CD14-positive monocyte (primary cell): ENCODE data around the gene FAM181A. TPM values are rescaled to one million over a fixed set of nuclear protein-coding genes. Genes with fewer than 3 reads are reported as not detected.
A peak's percentile ranks its signal among the peaks of the same experiment; 100 is the strongest.

Source experiments
- DNase-seq, 3 donors: peaks; one replicate each; pipeline ENCODE4 v3.0.0-alpha.2; 2011 to 2022
- H2AFZ ChIP-seq: 2 replicates; pipeline ENCODE4 v1.6.0; 2012; ENCODE audit warnings: mild to moderate bottlenecking, low read depth, low read length, inconsistent platforms; ENCODE audit not compliant: insufficient read depth, poor library complexity, severe bottlenecking
- H3K27ac ChIP-seq, 2 donors: 1 replicate in 1 of 2; 2 replicates in 1 of 2; pipeline ENCODE4 v1.5.1; 2012 to 2013; ENCODE audit warnings: low read length in 2 of 2, control low read depth in 1 of 2, inconsistent platforms in 1 of 2, low read depth in 1 of 2, mild to moderate bottlenecking in 1 of 2
- H3K27me3 ChIP-seq, 2 donors: one replicate each; pipeline versions ENCODE4 v1.6.0 to v1.6.1; 2011 to 2013; ENCODE audit warnings: low read length in 2 of 2; ENCODE audit not compliant: control insufficient read depth in 2 of 2, insufficient read depth in 2 of 2
- H3K36me3 ChIP-seq, 2 donors: replicated peaks in 1 of 2; 1 replicate in 1 of 2; 2 replicates in 1 of 2; pipeline versions ENCODE4 v1.5.1 to v1.6.1; 2012 to 2013; ENCODE audit warnings: low read length in 2 of 2, control low read depth in 1 of 2, inconsistent platforms in 1 of 2, mild to moderate bottlenecking in 1 of 2; ENCODE audit not compliant: insufficient read depth in 2 of 2, control insufficient read depth in 1 of 2
- H3K4me1 ChIP-seq, 2 donors: 1 replicate in 1 of 2; 2 replicates in 1 of 2; pipeline versions ENCODE4 v1.5.1 to v1.6.1; 2012 to 2013; ENCODE audit warnings: low read length in 2 of 2, control low read depth in 1 of 2, inconsistent platforms in 1 of 2, mild to moderate bottlenecking in 1 of 2, moderate library complexity in 1 of 2; ENCODE audit not compliant: insufficient read depth in 2 of 2, control insufficient read depth in 1 of 2
- H3K4me2 ChIP-seq: replicated peaks from 2 replicates; pipeline ENCODE3; 2012; ENCODE audit warnings: low read length, moderate library complexity, mild to moderate bottlenecking; ENCODE audit not compliant: poor library complexity, severe bottlenecking; ENCODE audit errors: extremely low read depth
- H3K4me3 ChIP-seq, 3 experiments: fragments of 200-600 bp in 1 of 3; sonication (generic) in 1 of 3; replicated peaks in 1 of 3; 1 replicate in 2 of 3; 2 replicates in 1 of 3; pipeline ENCODE4 v1.5.1; 2011 to 2013; ENCODE audit warnings: low read length in 3 of 3, mild to moderate bottlenecking in 3 of 3, control low read depth in 2 of 3, low read depth in 2 of 3, inconsistent platforms in 1 of 3, moderate library complexity in 1 of 3
- H3K79me2 ChIP-seq: 2 replicates; pipeline ENCODE4 v1.6.0; 2012; ENCODE audit warnings: mild to moderate bottlenecking, control low read depth, inconsistent platforms, low read length, moderate library complexity; ENCODE audit not compliant: insufficient read depth
- H3K9ac ChIP-seq: 2 replicates; pipeline ENCODE4 v1.6.0; 2017; ENCODE audit warnings: low read length, mild to moderate bottlenecking; ENCODE audit not compliant: insufficient read depth, poor library complexity, severe bottlenecking
- H3K9me3 ChIP-seq, 2 donors: replicated peaks in 1 of 2; 1 replicate in 1 of 2; 2 replicates in 1 of 2; pipeline versions ENCODE4 v1.5.1 to v1.6.1; 2012 to 2013; ENCODE audit warnings: low read length in 2 of 2, control low read depth in 1 of 2; ENCODE audit not compliant: control insufficient read depth in 1 of 2, insufficient read depth in 1 of 2
- H4K20me1 ChIP-seq: 2 replicates; pipeline ENCODE4 v1.6.0; 2012; ENCODE audit warnings: mild to moderate bottlenecking, low read length, control low read depth, moderate library complexity; ENCODE audit not compliant: insufficient read depth
- H3K27ac Mint-ChIP-seq, 7 donors: one replicate each; pipeline ENCODE4 v1.8.0; 2020; ENCODE audit warnings: mild to moderate bottlenecking in 7 of 7, mixed read lengths in 7 of 7, moderate library complexity in 6 of 7, inconsistent platforms in 2 of 7
- H3K27me3 Mint-ChIP-seq, 3 donors: one replicate each; pipeline ENCODE4 v1.8.0; 2021 to 2022; ENCODE audit warnings: low read depth in 3 of 3, mild to moderate bottlenecking in 3 of 3, mixed read lengths in 3 of 3, moderate library complexity in 3 of 3, inconsistent platforms in 1 of 3
- H3K36me3 Mint-ChIP-seq, 2 donors: one replicate each; pipeline ENCODE4 v1.8.0; 2020; ENCODE audit warnings: mixed read lengths in 2 of 2, inconsistent platforms in 1 of 2, mild to moderate bottlenecking in 1 of 2
- H3K4me1 Mint-ChIP-seq: one replicate; pipeline ENCODE4 v1.8.0; 2020; ENCODE audit warnings: mild to moderate bottlenecking, mixed read lengths
- H3K4me3 Mint-ChIP-seq, 2 donors: one replicate each; pipeline ENCODE4 v1.8.0; 2020; ENCODE audit warnings: mild to moderate bottlenecking in 2 of 2, mixed read lengths in 2 of 2, moderate library complexity in 1 of 2
- H3K9me3 Mint-ChIP-seq, 7 donors: one replicate each; pipeline ENCODE4 v1.8.0; 2020 to 2022; ENCODE audit warnings: mixed read lengths in 7 of 7, mild to moderate bottlenecking in 6 of 7, moderate library complexity in 6 of 7, inconsistent platforms in 2 of 7
- CTCF ChIP-seq: fragments of 200-600 bp; IDR thresholded peaks from one replicate; pipeline ENCODE4 v1.8.0; 2022; ENCODE audit warnings: antibody characterized with exemption, mild to moderate bottlenecking
- WGBS: methylation state at CpG from one replicate; pipeline ENCODE4 v1.1.5; 2013; ENCODE audit warnings: missing lambda C conversion rate; ENCODE audit not compliant: insufficient coverage; 5-methylcytosine and 5-hydroxymethylcytosine counted together
- intact Hi-C, 2 donors: fragments of 100-400 bp; cut with micrococcal nuclease; formaldehyde crosslinking; loops; one replicate each; pipeline versions ENCODE4 v1.15.0 to v1.15.1; 2023
- polyA plus RNA-seq, 3 donors: library from polyadenylated mRNA; depleted of rRNA in 1 of 3; unstranded in 2 of 3; stranded (reverse) in 1 of 3; fragments of 300-500 nt in 2 of 3; fragments of >200 nt in 1 of 3; fragmentation: Illumina TruSeq in 2 of 3; gene quantifications; 1 replicate in 2 of 3; 2 replicates in 1 of 3; pipeline ENCODE4 v1.2.3, GENCODE V29; 2012 to 2021

FAM181A gene
- polyA plus RNA-seq, 3 donors: not detected

- Mint-ChIP-seq H3K4me1 (peaks cover 29% of the 10 kb centered on the region), H3K4me3 (no peak overlapping the region), H3K27me3 (peaks cover 5 to 7% (median 6%) of the 10 kb centered on the region in 3 donors), H3K9me3 (peaks cover 0 to 9% (median 6%) of the 10 kb centered on the region in 7 donors), H3K27ac (no peak overlapping the region), H3K36me3 (peaks cover 0 to 4% of the 10 kb centered on the region in 2 donors)
- Histone ChIP-seq H4K20me1 (no peaks in the 10 kb centered on the region), H3K9ac (no peak overlapping the region), H3K79me2 (no peaks in the 10 kb centered on the region), H3K4me2 (no peak overlapping the region), H3K9me3 (peaks cover 0 to 5% of the 10 kb centered on the region in 2 donors), H2AFZ (no peak overlapping the region), H3K27ac (no peak overlapping the region), H3K36me3 (no peaks in the 10 kb centered on the region), H3K4me3 (no peak overlapping the region), H3K27me3 (no peaks in the 10 kb centered on the region), H3K4me1 (peaks cover 18% of the 10 kb centered on the region in 2 donors)
- no peak for DNase-seq
- intact Hi-C loops: loop anchor here in 1 of 2 donors (2.0 kb wide), 1 partner anchor 38 kb away; no protein-coding TSS in a partner anchor
- TF ChIP-seq CTCF: no peak
- WGBS: 100% methylated on average over 1 of the region's 5 CpGs
These were observed 50.0 kb downstream of the FAM181A start for GRCh38 chr14:93977171-93977570.

GRCh38 chr14:93977790-93978581 lies 50.8 kb downstream of the FAM181A start:
- peaks cover 29% of the 10 kb centered on the region for H3K4me1 Mint-ChIP-seq
- no peak overlapping the region for H2AFZ ChIP-seq

More at GRCh38 chr14:93977790-93978581, 50.8 kb downstream of the FAM181A start:
- intact Hi-C loops: loop anchor here in 1 of 2 donors (2.0 kb wide), 1 partner anchor 39 kb away; no protein-coding TSS in a partner anchor
- no peak overlapping the region for H3K4me3 ChIP-seq
- H3K79me2 ChIP-seq: no peaks in the 10 kb centered on the region
- Mint-ChIP-seq H3K9me3 (peaks cover 0 to 8% (median 6%) of the 10 kb centered on the region in 7 donors), H3K36me3 (peaks cover 0 to 4% of the 10 kb centered on the region in 2 donors), H3K27me3 (peaks cover 5 to 7% (median 6%) of the 10 kb centered on the region in 3 donors), H3K4me3 (no peak overlapping the region), H3K27ac (peak overlapping the region in 2 of 7 donors; percentile 25 to 27)
- H3K9me3 ChIP-seq: peaks cover 0 to 5% of the 10 kb centered on the region in 2 donors
- H3K27me3 ChIP-seq: no peaks in the 10 kb centered on the region
- no peak overlapping the region for H3K27ac ChIP-seq
- WGBS: 98% methylated on average over 5 of the region's 11 CpGs
- no peak for TF ChIP-seq CTCF
- H3K9ac ChIP-seq: no peak overlapping the region
- no peaks in the 10 kb centered on the region for H3K36me3 ChIP-seq
- no peak overlapping the region for H3K4me2 ChIP-seq
- peaks cover 18% of the 10 kb centered on the region in 2 donors for H3K4me1 ChIP-seq
- no peaks in the 10 kb centered on the region for H4K20me1 ChIP-seq
- peak in 1 of 3 donors; percentile 34 for DNase-seq
